OCI-M2 (cell line): ENCODE measurements around the gene BIRC5.
"Not testable (repeated sequence)": the region's sequence is repeated elsewhere in the genome, so short reads cannot be mapped to it uniquely, and the experiment has no call there.

Experiments
- DNase-seq: peaks from one replicate; lab custom pipeline; 2025; ENCODE audit not compliant: unreplicated experiment; lab: John Stamatoyannopoulos, UW

BIRC5 gene

GRCh38 chr17:78214016-78214705, at the start of gene BIRC5:
Gene BIRC5, plus strand, starts transcription at chr17:78214253. Its CDS starts 64 bp downstream, at chr17:78214317.
- peak; percentile 30 for DNase-seq

- no peak for DNase-seq
Observed at GRCh38 chr17:78164748-78165607, 49.1 kb upstream of the BIRC5 start.

- no peak for DNase-seq
Observed at GRCh38 chr17:78166416-78166815, 47.6 kb upstream of the BIRC5 start.

GRCh38 chr17:78168242-78168902, 45.7 kb upstream of the BIRC5 start, which contains the start of gene SYNGR2:
Gene SYNGR2, plus strand, starts transcription at chr17:78168581. Its CDS starts 36 bp downstream, at chr17:78168617.
- DNase-seq, result no peak

GRCh38 chr17:78168903-78169793, 44.9 kb upstream of the BIRC5 start:
- no peak for DNase-seq

- DNase-seq, result no peak
Observed at GRCh38 chr17:78170692-78171590, 43.1 kb upstream of the BIRC5 start.

- DNase-seq, result not testable (repeated sequence)
Observed at GRCh38 chr17:78171591-78172248, 42.3 kb upstream of the BIRC5 start.

GRCh38 chr17:78172249-78173051, 41.6 kb upstream of the BIRC5 start:
- no peak for DNase-seq

- no peak for DNase-seq
Observed at GRCh38 chr17:78173097-78173715, 40.8 kb upstream of the BIRC5 start.

- no peak for DNase-seq
Observed at GRCh38 chr17:78174346-78174869, 39.6 kb upstream of the BIRC5 start.

- no peak for DNase-seq
Observed at GRCh38 chr17:78174870-78175642, 39.0 kb upstream of the BIRC5 start.

GRCh38 chr17:78175643-78175981, 38.4 kb upstream of the BIRC5 start:
- no peak for DNase-seq

GRCh38 chr17:78176548-78177025, 37.5 kb upstream of the BIRC5 start:
- no peak for DNase-seq

GRCh38 chr17:78179372-78179771, 34.7 kb upstream of the BIRC5 start:
- no peak for DNase-seq

GRCh38 chr17:78180083-78180482, 34.0 kb upstream of the BIRC5 start:
- no peak for DNase-seq

- DNase-seq, result no peak
Observed at GRCh38 chr17:78180508-78180907, 33.5 kb upstream of the BIRC5 start.

- DNase-seq, result no peak
Observed at GRCh38 chr17:78182504-78182903, 31.5 kb upstream of the BIRC5 start.
